Panc1 (cell line): ENCODE data around the gene GRIA3. TPM values are rescaled to one million over a fixed set of nuclear protein-coding genes. Genes with fewer than 3 reads are reported as not detected.

Experiments used
- ATAC-seq: fragments of 200-7000 bp; cut with Tn5 transposase; 2 replicates; pipeline ENCODE4 v1.9.1; 2020; ENCODE audit warnings: mild to moderate bottlenecking, moderate library complexity
- BruUV-seq: library from RNA; stranded (reverse); fragments of 400-500 nt; replicated peaks from 2 replicates; lab custom pipeline; 2021; lab: Mats Ljungman, UMichigan
- CTCF ChIA-PET: fragments of 300-600 bp; sonication (Branson Sonifier 250); formaldehyde crosslinking; loops from one replicate; lab custom pipeline; 2022; ENCODE audit warnings: antibody characterized with exemption; lab: Charles Lee
- POLR2A ChIA-PET: fragments of 300-600 bp; sonication (Branson Sonifier 250); formaldehyde crosslinking; loops from one replicate; lab custom pipeline; 2022; ENCODE audit warnings: antibody characterized with exemption; lab: Charles Lee
- DNase-seq: peaks from one replicate; pipeline ENCODE4 v3.0.0-alpha.2; 2010; ENCODE audit warnings: low read depth, low spot score
- H3K27ac ChIP-seq: 2 replicates; pipeline ENCODE4 v1.5.1; 2011; ENCODE audit warnings: mild to moderate bottlenecking, low read length, inconsistent platforms
- H3K27me3 ChIP-seq: fragments of 200-500 bp; sonication (Bioruptor generic); 2 replicates; pipeline ENCODE4 v1.6.0; 2014; ENCODE audit warnings: low read length, inconsistent platforms; ENCODE audit not compliant: control insufficient read depth, insufficient read depth
- H3K36me3 ChIP-seq: fragments of 200-500 bp; sonication (Bioruptor generic); 2 replicates; pipeline ENCODE4 v1.5.1; 2014; ENCODE audit warnings: inconsistent platforms, mild to moderate bottlenecking, low read length, moderate library complexity; ENCODE audit not compliant: control insufficient read depth, insufficient read depth
- H3K4me1 ChIP-seq: 2 replicates; pipeline ENCODE4 v1.5.1; 2011; ENCODE audit warnings: inconsistent platforms, mild to moderate bottlenecking, low read length, moderate library complexity; ENCODE audit not compliant: control insufficient read depth, insufficient read depth
- H3K4me3 ChIP-seq, 2 experiments: 2 replicates each; pipeline ENCODE4 v1.5.1; 2011 to 2012; ENCODE audit warnings: low read depth in 2 of 2, low read length in 2 of 2, mild to moderate bottlenecking in 2 of 2, inconsistent platforms in 1 of 2, moderate library complexity in 1 of 2
- H3K9me3 ChIP-seq: fragments of 200-500 bp; sonication (Bioruptor generic); 2 replicates; pipeline ENCODE4 v1.5.1; 2014; ENCODE audit warnings: low read depth, mild to moderate bottlenecking, inconsistent platforms, low read length, moderate library complexity; ENCODE audit not compliant: control insufficient read depth, insufficient read depth
- CTCF ChIP-seq: fragments of 450-650 bp; IDR thresholded peaks from 2 replicates; pipeline ENCODE4 v1.5.1; 2017; ENCODE audit warnings: mild to moderate bottlenecking
- POLR2AphosphoS5 ChIP-seq: IDR thresholded peaks from 2 replicates; pipeline ENCODE4 v1.6.1; 2012; ENCODE audit warnings: mild to moderate bottlenecking, low read depth, low read length, moderate library complexity
- SIN3A ChIP-seq: IDR thresholded peaks from 2 replicates; pipeline ENCODE4 v1.6.1; 2012; ENCODE audit warnings: low read depth, mild to moderate bottlenecking, low read length, moderate library complexity, borderline replicate concordance; ENCODE audit not compliant: insufficient read depth
- TCF7L2 ChIP-seq: IDR thresholded peaks from 2 replicates; pipeline ENCODE4 v1.6.1; 2011; ENCODE audit warnings: mild to moderate bottlenecking, low read depth, low read length, inconsistent platforms
- in situ Hi-C: cut with HindIII; loops from 2 replicates; pipeline ENCODE4 v1.10.0; 2016; ENCODE audit warnings: low sequenced_read_pairs, low pct_unique_long_range_greater_than_20kb
- intact Hi-C: fragments of 100-400 bp; cut with micrococcal nuclease; formaldehyde crosslinking; loops from one replicate; pipeline ENCODE4 v1.10.0; 2022; ENCODE audit not compliant: unreplicated experiment
- total RNA-seq: library from RNA; stranded (reverse); gene quantifications from one replicate; pipeline ENCODE4 v1.2.1, GENCODE V29; 2021; ENCODE audit not compliant: unreplicated experiment
- TF ChIP-seq, protein P1 (sequence below), 2 experiments: IDR thresholded peaks; 2 replicates each; pipeline ENCODE4 v1.6.1; 2011 to 2012; ENCODE audit warnings: low read depth in 2 of 2, control low read depth in 1 of 2, low read length in 1 of 2, mild to moderate bottlenecking in 1 of 2, moderate library complexity in 1 of 2; ENCODE audit not compliant: insufficient read depth in 1 of 2

Gene GRIA3
- total RNA-seq, 1 experiment from 2014 or later, result not detected

GRCh38 chrX:123489011-123489410 lies 304.9 kb downstream of the GRIA3 start:
- TF ChIP-seq SIN3A (no peak), TCF7L2 (no peak), POLR2AphosphoS5 (no peak), CTCF (no peak)
- TF ChIP-seq, protein P1, sequence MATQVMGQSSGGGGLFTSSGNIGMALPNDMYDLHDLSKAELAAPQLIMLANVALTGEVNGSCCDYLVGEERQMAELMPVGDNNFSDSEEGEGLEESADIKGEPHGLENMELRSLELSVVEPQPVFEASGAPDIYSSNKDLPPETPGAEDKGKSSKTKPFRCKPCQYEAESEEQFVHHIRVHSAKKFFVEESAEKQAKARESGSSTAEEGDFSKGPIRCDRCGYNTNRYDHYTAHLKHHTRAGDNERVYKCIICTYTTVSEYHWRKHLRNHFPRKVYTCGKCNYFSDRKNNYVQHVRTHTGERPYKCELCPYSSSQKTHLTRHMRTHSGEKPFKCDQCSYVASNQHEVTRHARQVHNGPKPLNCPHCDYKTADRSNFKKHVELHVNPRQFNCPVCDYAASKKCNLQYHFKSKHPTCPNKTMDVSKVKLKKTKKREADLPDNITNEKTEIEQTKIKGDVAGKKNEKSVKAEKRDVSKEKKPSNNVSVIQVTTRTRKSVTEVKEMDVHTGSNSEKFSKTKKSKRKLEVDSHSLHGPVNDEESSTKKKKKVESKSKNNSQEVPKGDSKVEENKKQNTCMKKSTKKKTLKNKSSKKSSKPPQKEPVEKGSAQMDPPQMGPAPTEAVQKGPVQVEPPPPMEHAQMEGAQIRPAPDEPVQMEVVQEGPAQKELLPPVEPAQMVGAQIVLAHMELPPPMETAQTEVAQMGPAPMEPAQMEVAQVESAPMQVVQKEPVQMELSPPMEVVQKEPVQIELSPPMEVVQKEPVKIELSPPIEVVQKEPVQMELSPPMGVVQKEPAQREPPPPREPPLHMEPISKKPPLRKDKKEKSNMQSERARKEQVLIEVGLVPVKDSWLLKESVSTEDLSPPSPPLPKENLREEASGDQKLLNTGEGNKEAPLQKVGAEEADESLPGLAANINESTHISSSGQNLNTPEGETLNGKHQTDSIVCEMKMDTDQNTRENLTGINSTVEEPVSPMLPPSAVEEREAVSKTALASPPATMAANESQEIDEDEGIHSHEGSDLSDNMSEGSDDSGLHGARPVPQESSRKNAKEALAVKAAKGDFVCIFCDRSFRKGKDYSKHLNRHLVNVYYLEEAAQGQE (IDR thresholded peaks at IDR 0.05; ENCODE audit: insufficient read depth in 1 of 2, low read depth in 2 of 2, low read length in 1 of 2), result no peak
- H3K9me3 ChIP-seq, result no peaks in the 10 kb centered on the region
- no peak overlapping the region for H3K27ac ChIP-seq
- no peaks in the 10 kb centered on the region for H3K36me3 ChIP-seq
- ATAC-seq (no peak), DNase-seq (no peak)
- no peaks in the 10 kb centered on the region for H3K27me3 ChIP-seq
- H3K4me1 ChIP-seq, result no peaks in the 10 kb centered on the region
- CTCF ChIA-PET, result no interaction called here
- BruUV-seq, result no TSS peak
- intact Hi-C loops (no loop called here), in situ Hi-C loops (no loop called here)
- POLR2A ChIA-PET, result no interaction called here
- H3K4me3 ChIP-seq, result no peak overlapping the region

DNA sequence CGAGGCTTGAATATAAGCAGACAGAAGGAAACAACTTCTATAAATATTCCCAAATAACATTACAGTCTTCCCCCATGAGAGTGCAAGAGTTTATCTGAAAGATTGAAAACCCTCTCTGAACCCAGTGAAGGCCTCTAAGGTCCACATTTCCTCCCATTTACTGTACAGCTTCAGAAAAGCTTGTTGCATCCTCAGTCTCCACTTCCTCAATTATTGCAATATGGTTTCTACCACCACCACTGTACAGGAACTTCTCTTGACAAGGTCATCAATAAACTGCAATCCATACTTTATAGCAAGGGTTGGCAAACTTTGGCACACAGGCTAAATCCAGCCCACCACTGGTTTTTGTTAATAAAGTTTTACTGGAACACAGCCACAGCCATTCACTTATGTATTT lies 309.8 kb downstream of the GRIA3 start:
- CTCF ChIA-PET, result no interaction called here
- no peak for ATAC-seq
- no TSS peak for BruUV-seq

More for the DNA sequence above, 309.8 kb downstream of the GRIA3 start:
- Histone ChIP-seq H3K4me1 (no peaks in the 10 kb centered on the region), H3K4me3 (no peak overlapping the region), H3K27ac (no peak overlapping the region), H3K9me3 (no peaks in the 10 kb centered on the region), H3K36me3 (no peaks in the 10 kb centered on the region), H3K27me3 (no peaks in the 10 kb centered on the region)
- in situ Hi-C loops, result no loop called here
- intact Hi-C loops, result no loop called here
- POLR2A ChIA-PET, result no interaction called here
- TF ChIP-seq POLR2AphosphoS5 (no peak), CTCF (no peak)
- DNase-seq, result no peak
